ENCODE data around the gene IGFBP6.

GRCh38 chr12:53067074-53067992, 30.1 kb upstream of the IGFBP6 start:
- TF ChIP-seq CTCF (IDR thresholded peaks at IDR 0.05), result no peak
- TF ChIP-seq POLR2A (IDR thresholded peaks at IDR 0.05), result no peak
- TF ChIP-seq EP300 (IDR thresholded peaks at IDR 0.05), result no peak

Data from sigmoid colon (tissue), 4 donors.